HG03097 (cell line): ENCODE data around the gene SLC4A5.

Experiments used
- ATAC-seq: cut with Tn5 transposase; IDR thresholded peaks from one replicate; pipeline ENCODE4 v1.9.1; 2021; ENCODE audit not compliant: unreplicated experiment, low FRiP score

The SLC4A5 gene

DNA sequence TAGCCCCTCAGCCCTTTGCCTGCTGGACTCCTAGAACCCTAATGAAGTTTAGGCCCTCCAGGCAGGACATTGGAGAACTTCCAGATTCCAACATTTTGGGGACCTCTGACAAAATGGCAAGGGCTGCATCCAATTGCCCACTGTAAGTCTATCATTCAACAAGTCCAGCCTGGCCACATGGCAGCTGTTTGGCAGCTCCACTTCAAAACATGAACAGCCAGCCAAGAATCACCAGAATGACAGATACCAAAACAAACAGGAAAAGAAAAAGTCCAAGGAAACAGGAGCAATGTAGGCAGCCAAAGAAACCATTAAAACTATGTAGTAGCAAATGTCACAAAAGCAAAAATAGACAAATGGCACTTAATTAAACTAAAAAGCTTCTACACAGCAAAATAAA lies 25.5 kb downstream of the SLC4A5 start:
- ATAC-seq = no peak

- ATAC-seq = no peak
Observed at GRCh38 chr2:74316627-74317295, 26.5 kb downstream of the SLC4A5 start.

DNA sequence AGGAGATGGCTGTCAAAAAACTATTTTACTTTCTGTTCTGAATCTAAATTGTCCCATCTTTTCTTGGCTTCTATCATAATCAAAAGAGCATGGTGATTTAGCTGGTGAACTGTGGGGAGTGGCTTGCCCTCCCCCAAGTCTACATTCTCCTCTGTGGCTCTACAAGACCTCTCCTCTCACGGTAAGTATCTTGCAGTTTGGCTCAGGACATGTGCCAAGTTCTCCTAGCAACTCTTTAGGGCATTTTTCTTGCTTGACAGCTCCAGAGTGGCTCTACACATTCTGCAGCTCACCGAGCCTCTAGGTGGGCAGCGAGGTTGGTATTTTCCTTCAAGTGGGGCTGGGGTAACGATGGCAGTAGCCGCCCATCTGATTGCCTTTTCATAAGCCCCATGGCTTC lies 29.1 kb downstream of the SLC4A5 start:
- ATAC-seq = no peak

GRCh38 chr2:74313497-74313896 lies 29.7 kb downstream of the SLC4A5 start:
- ATAC-seq = no peak

DNA sequence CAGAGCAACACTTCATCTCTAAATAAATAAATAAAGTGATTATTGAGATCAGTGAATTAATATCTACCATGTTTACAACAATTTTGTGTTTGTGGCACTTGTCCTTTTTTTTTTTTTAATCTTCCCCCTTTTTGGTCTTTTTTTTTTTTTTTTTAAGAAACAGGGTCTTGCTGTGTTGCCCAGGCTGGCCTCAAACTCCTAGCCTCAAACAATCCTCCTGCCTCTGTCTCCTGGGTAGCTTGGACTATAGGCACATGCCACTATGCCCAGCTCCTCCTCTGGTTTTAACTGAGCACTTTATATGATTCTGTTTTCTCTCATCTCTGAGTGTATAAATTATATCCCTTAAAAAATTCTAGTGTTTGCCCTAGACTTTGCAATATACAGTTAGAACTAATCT lies 30.3 kb downstream of the SLC4A5 start:
- no peak for ATAC-seq

GRCh38 chr2:74307720-74308119 lies 35.5 kb downstream of the SLC4A5 start:
- ATAC-seq = no peak

DNA sequence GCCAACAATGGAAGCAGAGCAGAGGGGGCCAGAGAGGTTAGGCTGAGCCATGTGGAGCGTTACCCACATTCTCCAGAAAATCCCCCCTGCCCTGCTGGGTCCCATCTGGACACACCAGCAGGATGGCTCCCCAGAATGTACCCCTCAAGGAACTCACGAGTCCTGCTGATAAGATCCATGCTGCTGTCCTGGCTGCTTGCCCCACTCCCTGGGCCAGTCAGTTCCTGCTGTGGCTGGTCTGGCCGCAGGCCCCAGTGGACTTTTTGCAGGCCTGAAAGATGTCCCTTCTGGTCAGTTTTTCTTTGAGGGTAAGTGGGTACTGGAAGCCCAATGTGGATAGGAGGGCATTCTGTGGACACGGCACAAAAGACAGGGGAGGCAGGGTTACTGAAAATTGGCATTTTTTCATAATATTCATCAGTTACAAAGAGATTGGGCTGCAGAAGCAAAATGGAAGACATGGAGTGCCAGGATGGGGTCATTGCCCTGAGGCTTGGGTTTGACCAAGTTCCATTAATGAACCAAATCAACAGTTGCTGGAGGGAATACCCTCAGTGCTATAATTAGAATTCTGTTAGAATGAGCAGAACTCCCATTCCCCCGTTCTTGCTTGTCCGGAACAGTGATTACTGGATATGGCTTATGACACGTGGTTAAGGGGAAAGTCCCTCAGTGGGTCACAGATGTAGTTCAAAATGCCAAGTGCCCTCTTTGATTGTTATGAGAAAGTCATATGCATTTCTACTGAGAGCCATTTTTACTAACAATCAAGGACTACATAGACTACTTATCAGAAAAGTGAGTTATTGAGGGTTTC lies 38.7 kb downstream of the SLC4A5 start:
- no peak for ATAC-seq

DNA sequence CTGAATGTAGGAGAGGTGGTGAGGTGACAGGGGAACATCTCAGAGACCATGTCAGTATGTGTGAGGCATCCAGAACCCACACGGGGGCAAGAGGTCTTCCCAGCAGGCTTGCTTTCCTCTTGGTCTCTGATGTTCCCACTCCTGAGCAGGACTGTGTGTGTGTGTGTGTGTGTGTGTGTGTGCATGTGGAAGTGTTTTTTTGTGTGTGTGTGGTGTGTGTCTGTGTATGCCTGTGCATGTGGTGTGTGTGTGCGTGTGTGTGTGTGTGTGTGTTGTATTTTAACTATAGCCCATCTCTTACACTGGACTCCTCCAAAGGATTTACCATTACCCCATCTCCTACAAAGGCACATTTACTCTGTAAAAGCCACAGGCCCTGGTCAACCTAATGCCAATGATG lies 40.4 kb downstream of the SLC4A5 start:
- no peak for ATAC-seq

DNA sequence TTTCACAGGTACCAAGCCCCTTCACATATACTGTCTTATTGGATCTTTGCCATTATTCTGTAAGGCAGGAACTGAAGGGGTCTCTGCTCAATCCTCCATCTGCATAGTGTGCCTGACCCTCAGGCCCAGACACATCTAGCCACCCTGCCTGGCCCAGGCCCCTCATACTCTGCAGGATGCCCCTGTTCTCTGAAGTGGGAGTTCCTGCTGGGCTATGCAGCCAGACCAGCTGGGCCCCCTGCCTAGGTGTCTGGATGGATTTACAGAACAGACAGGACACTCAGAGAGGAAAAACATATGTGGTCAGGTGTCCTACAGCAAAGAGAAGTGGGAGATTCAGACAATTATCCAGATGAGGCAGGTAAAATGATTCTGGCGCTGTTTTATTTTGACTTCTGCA lies 42.0 kb downstream of the SLC4A5 start:
- no peak for ATAC-seq

- ATAC-seq = no peak
Observed at GRCh38 chr2:74300506-74300905, 42.7 kb downstream of the SLC4A5 start.

DNA sequence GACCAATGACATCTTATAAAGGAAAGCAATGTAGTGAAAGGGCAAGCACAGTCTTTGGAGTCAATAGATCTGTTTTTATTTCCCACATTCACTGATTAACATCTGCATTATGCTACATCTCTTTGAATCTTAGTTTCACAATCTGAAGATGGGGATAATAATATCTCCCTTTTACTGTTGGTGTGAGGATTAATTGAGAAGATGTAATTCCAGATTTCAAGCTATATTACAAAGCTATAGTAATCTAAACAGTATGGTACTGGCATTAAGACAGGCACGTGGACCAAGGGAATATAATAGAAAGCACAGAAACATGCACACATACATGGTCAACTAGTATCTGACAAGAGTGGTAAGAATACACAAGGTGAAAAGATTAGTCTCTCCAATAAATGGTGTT lies 45.3 kb downstream of the SLC4A5 start:
- no peak for ATAC-seq

GRCh38 chr2:74297391-74297790 lies 45.8 kb downstream of the SLC4A5 start:
- peak; percentile 50 for ATAC-seq

- no peak for ATAC-seq
Observed at GRCh38 chr2:74293191-74293991, 49.8 kb downstream of the SLC4A5 start.

GRCh38 chr2:74292751-74293150 lies 50.5 kb downstream of the SLC4A5 start:
- ATAC-seq = no peak

GRCh38 chr2:74291886-74292621 lies 51.2 kb downstream of the SLC4A5 start:
- no peak for ATAC-seq

DNA sequence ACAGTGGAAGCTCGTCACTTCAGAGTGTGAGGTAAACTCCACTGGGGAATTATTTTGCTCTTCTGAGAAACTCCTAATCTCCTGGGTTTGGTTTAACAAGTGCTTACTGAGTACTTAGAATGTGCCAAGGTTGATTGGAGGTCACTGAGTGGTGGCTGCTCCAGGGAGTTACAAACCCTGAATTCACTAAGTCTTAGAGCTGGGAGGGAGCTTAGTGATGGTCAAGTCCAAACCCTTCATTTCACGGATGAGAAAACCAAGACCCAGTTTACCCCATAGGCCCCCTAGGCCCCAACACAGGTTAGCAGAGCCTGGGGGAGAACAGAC lies 52.0 kb downstream of the SLC4A5 start:
- no peak for ATAC-seq

- no peak for ATAC-seq
Observed at GRCh38 chr2:74290466-74291217, 52.6 kb downstream of the SLC4A5 start.

DNA sequence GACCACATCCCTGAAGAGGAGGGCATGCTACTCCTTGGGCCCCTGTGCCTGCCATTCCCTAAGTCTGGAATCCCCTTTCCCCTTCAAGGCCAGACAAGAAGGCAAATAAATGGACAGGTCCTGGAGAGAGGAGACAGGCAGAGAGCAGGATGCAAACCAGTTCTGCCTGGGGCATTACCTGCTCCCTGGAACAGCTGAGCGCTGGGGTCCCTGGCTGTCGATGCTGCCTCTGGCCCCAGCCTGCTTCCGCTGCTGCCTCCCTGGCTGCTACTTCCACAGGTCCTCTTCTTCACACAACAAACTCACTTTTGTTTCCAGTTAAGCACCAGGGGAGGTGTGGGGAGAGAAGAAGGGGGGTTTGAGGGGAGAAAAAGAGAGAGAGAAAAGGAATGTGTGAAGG lies 53.1 kb downstream of the SLC4A5 start:
- ATAC-seq = no peak

DNA sequence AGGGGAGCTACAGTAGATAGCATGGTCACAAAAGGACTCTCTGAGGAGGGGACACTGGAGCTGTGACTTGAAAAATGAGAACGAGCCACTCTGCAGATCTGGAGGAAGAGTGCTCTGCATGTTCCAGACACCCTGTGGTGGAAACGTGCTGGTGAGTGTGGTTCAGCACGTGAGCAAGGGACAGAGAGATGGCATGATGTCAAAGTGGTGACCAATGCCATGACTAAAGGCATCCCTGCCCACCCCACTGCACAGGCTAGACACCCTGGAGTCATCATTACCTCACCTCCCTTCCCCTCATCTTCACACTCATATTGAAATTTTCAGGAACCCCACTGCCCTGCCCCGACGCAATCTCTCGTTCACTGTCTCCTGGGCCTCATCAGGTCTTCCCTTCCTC lies 56.5 kb downstream of the SLC4A5 start:
- ATAC-seq = no peak
